SK-N-SH (cell line): ENCODE measurements around the gene CDKAL1.

Experiments
- CTCF ChIP-seq: fragments of 200-600 bp; sonication (generic); IDR thresholded peaks from 2 replicates; pipeline ENCODE4 v1.6.1; 2017; ENCODE audit warnings: antibody characterized with exemption, mild to moderate bottlenecking, moderate library complexity
- FOXM1 ChIP-seq: IDR thresholded peaks from 2 replicates; pipeline ENCODE4 v1.4.0; 2012; ENCODE audit warnings: low read depth, mild to moderate bottlenecking
- ZBTB33 ChIP-seq: IDR thresholded peaks from 2 replicates; pipeline ENCODE4 v1.4.0; 2012; ENCODE audit warnings: low read depth, borderline replicate concordance
- TF ChIP-seq, protein P1 (sequence below): fragments of 150-350 bp; IDR thresholded peaks from 2 replicates; pipeline ENCODE4 v1.6.1; 2017; ENCODE audit warnings: antibody characterized with exemption, low read length, low read depth, borderline replicate concordance
- TF ChIP-seq, protein P2 (sequence below): IDR thresholded peaks from 2 replicates; pipeline ENCODE4 v1.4.0; 2012; ENCODE audit warnings: low read depth

DNA sequence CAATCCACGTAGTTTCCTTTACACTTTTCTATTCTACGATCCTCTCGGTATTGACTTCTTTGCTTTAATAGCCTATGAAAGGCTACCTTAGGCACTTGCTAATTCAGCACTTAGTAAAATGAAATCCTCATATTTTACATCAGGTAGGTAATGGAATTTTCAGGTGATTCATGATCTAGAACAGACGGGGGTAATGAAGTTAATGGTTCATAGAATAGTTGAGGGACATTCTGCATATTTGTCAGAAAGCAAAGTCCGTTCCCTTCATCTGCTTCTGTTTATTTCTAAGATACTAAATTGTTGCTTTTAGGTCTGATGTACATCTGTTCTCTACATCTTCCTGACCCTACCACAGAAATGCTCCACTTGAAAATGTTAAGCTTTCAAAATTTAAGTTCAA lies 431.7 kb downstream of the CDKAL1 start:
- TF ChIP-seq CTCF (no peak), FOXM1 (no peak), ZBTB33 (no peak)
- TF ChIP-seq, protein P1, sequence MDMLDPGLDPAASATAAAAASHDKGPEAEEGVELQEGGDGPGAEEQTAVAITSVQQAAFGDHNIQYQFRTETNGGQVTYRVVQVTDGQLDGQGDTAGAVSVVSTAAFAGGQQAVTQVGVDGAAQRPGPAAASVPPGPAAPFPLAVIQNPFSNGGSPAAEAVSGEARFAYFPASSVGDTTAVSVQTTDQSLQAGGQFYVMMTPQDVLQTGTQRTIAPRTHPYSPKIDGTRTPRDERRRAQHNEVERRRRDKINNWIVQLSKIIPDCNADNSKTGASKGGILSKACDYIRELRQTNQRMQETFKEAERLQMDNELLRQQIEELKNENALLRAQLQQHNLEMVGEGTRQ = no peak
- TF ChIP-seq, protein P2, sequence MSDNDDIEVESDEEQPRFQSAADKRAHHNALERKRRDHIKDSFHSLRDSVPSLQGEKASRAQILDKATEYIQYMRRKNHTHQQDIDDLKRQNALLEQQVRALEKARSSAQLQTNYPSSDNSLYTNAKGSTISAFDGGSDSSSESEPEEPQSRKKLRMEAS = no peak
